NCI-H2196 (cell line): Measurements from ENCODE around the gene CYB5R4.
A peak's percentile ranks its signal among the peaks of the same experiment; 100 is the strongest.
"Not testable (repeated sequence)": the region's sequence is repeated elsewhere in the genome, so short reads cannot be mapped to it uniquely, and the experiment has no call there.

ENCODE experiments used
- DNase-seq: peaks from one replicate; lab custom pipeline; 2025; ENCODE audit not compliant: unreplicated experiment; lab: John Stamatoyannopoulos, UW

Gene CYB5R4

GRCh38 chr6:83862776-83863471, 3.4 kb downstream of the CYB5R4 start:
- no peak for DNase-seq

GRCh38 chr6:83867043-83867442, 7.6 kb downstream of the CYB5R4 start:
- DNase-seq: no peak

- DNase-seq: no peak
These were observed 8.2 kb downstream of the CYB5R4 start for GRCh38 chr6:83867527-83868161.

GRCh38 chr6:83868639-83869038, 9.2 kb downstream of the CYB5R4 start:
- no peak for DNase-seq

GRCh38 chr6:83870649-83871048, 11.2 kb downstream of the CYB5R4 start:
- DNase-seq: no peak

GRCh38 chr6:83872386-83873118, 13.1 kb downstream of the CYB5R4 start:
- no peak for DNase-seq

- no peak for DNase-seq
These were observed 14.4 kb downstream of the CYB5R4 start for GRCh38 chr6:83873869-83874268.

- DNase-seq: no peak
These were observed 16.4 kb downstream of the CYB5R4 start for GRCh38 chr6:83875843-83876242.

GRCh38 chr6:83878902-83879644, 19.6 kb downstream of the CYB5R4 start:
- DNase-seq: no peak

GRCh38 chr6:83879746-83880145, 20.3 kb downstream of the CYB5R4 start:
- DNase-seq: no peak

GRCh38 chr6:83883240-83883639, 23.8 kb downstream of the CYB5R4 start:
- DNase-seq: peak; percentile 11

GRCh38 chr6:83884523-83884922, 25.0 kb downstream of the CYB5R4 start:
- DNase-seq: peak; percentile 56

GRCh38 chr6:83885984-83886383, 26.5 kb downstream of the CYB5R4 start:
- no peak for DNase-seq

GRCh38 chr6:83889621-83890020, 30.1 kb downstream of the CYB5R4 start:
- DNase-seq: no peak

- no peak for DNase-seq
These were observed 31.0 kb downstream of the CYB5R4 start for GRCh38 chr6:83890520-83890919.

- no peak for DNase-seq
These were observed 32.1 kb downstream of the CYB5R4 start for GRCh38 chr6:83891586-83891985.

GRCh38 chr6:83893024-83893423, 33.5 kb downstream of the CYB5R4 start:
- DNase-seq: no peak

- DNase-seq: not testable (repeated sequence)
These were observed 37.6 kb downstream of the CYB5R4 start for GRCh38 chr6:83897094-83897493.

GRCh38 chr6:83901624-83902023, 42.1 kb downstream of the CYB5R4 start:
- DNase-seq: no peak

- no peak for DNase-seq
These were observed 44.9 kb downstream of the CYB5R4 start for GRCh38 chr6:83904395-83904794.

GRCh38 chr6:83905648-83906047, 46.2 kb downstream of the CYB5R4 start:
- no peak for DNase-seq
